HFF-Myc (cell line): ENCODE results near the gene PPIL6.

Experiments used
- DNase-seq: peaks from one replicate; pipeline ENCODE4 v3.0.0-alpha.2; 2011; ENCODE audit warnings: low read depth; ENCODE audit errors: extremely low read depth
- H3K4me3 ChIP-seq: replicated peaks from 2 replicates; pipeline ENCODE4 v1.5.1; 2011; ENCODE audit warnings: low read depth, mild to moderate bottlenecking, control low read depth, low read length
- CTCF ChIP-seq: IDR thresholded peaks from 2 replicates; pipeline ENCODE4 v1.5.1; 2012; ENCODE audit warnings: mild to moderate bottlenecking, low read depth, low read length, control low read depth; ENCODE audit errors: missing control alignments

PPIL6 gene

GRCh38 chr6:109424946-109425345 is 15.5 kb downstream of the PPIL6 start:
- TF ChIP-seq CTCF, result no peak
- DNase-seq, result no peak
- no peak overlapping the region for H3K4me3 ChIP-seq

- no peak for TF ChIP-seq CTCF
- no peak for DNase-seq
- H3K4me3 ChIP-seq, result no peak overlapping the region
These were observed 19.2 kb downstream of the PPIL6 start for GRCh38 chr6:109421184-109421583.

- no peak for DNase-seq
- H3K4me3 ChIP-seq, result no peak overlapping the region
- no peak for TF ChIP-seq CTCF
These were observed 19.7 kb downstream of the PPIL6 start for GRCh38 chr6:109420751-109421150.

- no peak for TF ChIP-seq CTCF
- no peak overlapping the region for H3K4me3 ChIP-seq
- DNase-seq, result no peak
These were observed 22.8 kb downstream of the PPIL6 start for GRCh38 chr6:109417646-109418045.

GRCh38 chr6:109411034-109411433 is 29.4 kb downstream of the PPIL6 start:
- DNase-seq, result no peak

GRCh38 chr6:109406196-109406595 is 34.2 kb downstream of the PPIL6 start:
- DNase-seq, result no peak
- no peak overlapping the region for H3K4me3 ChIP-seq
- no peak for TF ChIP-seq CTCF

More at GRCh38 chr6:109411034-109411433, 29.4 kb downstream of the PPIL6 start:
- no peak for TF ChIP-seq CTCF
- no peak overlapping the region for H3K4me3 ChIP-seq

GRCh38 chr6:109397020-109397419 is 43.4 kb downstream of the PPIL6 start:
- no peak overlapping the region for H3K4me3 ChIP-seq
- DNase-seq, result no peak
- peak; percentile 20 for TF ChIP-seq CTCF
